Trophoblast cell (in vitro differentiated cells and primary cell): ENCODE measurements around the gene KPNB1.

Experiments used
- DNase-seq, 2 donors: peaks; one replicate each; pipeline ENCODE4 v3.0.0-alpha.2; 2016
- H2AFZ ChIP-seq: 2 replicates; pipeline ENCODE4 v1.6.1; 2013; ENCODE audit warnings: low read length, moderate library complexity, mild to moderate bottlenecking; ENCODE audit not compliant: insufficient read depth, poor library complexity
- H2AK5ac ChIP-seq: 2 replicates; pipeline ENCODE4 v1.6.1; 2013; ENCODE audit warnings: mild to moderate bottlenecking, low read length
- H2BK120ac ChIP-seq: 2 replicates; pipeline ENCODE4 v1.6.1; 2013; ENCODE audit warnings: low read length, mild to moderate bottlenecking, moderate library complexity; ENCODE audit not compliant: insufficient read depth, poor library complexity
- H2BK12ac ChIP-seq: 2 replicates; pipeline ENCODE4 v1.6.1; 2013; ENCODE audit warnings: mild to moderate bottlenecking, low read length, moderate library complexity
- H2BK5ac ChIP-seq: 2 replicates; pipeline ENCODE4 v1.6.1; 2013; ENCODE audit warnings: low read length, low read depth, moderate library complexity, mild to moderate bottlenecking; ENCODE audit not compliant: poor library complexity
- H3K14ac ChIP-seq: 2 replicates; pipeline ENCODE4 v1.6.1; 2013; ENCODE audit warnings: mild to moderate bottlenecking, low read length
- H3K18ac ChIP-seq: 2 replicates; pipeline ENCODE4 v1.6.1; 2013; ENCODE audit warnings: mild to moderate bottlenecking, low read length
- H3K23ac ChIP-seq: 2 replicates; pipeline ENCODE4 v1.6.1; 2013; ENCODE audit warnings: low read length
- H3K27ac ChIP-seq: 2 replicates; pipeline ENCODE4 v1.5.1; 2013; ENCODE audit warnings: low read depth, mild to moderate bottlenecking, inconsistent platforms, low read length, moderate library complexity
- H3K27me3 ChIP-seq: 2 replicates; pipeline ENCODE4 v1.6.1; 2013; ENCODE audit warnings: inconsistent platforms, mild to moderate bottlenecking, low read length, moderate library complexity; ENCODE audit not compliant: insufficient read depth
- H3K36me3 ChIP-seq, 2 experiments: 1 replicate in 1 of 2; 2 replicates in 1 of 2; pipeline ENCODE4 v1.6.1; 2013; ENCODE audit warnings: low read length in 2 of 2, mild to moderate bottlenecking in 2 of 2, moderate library complexity in 1 of 2; ENCODE audit not compliant: insufficient read depth in 2 of 2, control insufficient read depth in 1 of 2
- H3K4ac ChIP-seq: 2 replicates; pipeline ENCODE4 v1.6.1; 2013; ENCODE audit warnings: low read depth, mild to moderate bottlenecking, low read length, moderate library complexity
- H3K4me1 ChIP-seq, 2 experiments: 1 replicate in 1 of 2; 2 replicates in 1 of 2; pipeline ENCODE4 v1.6.1; 2013; ENCODE audit warnings: low read length in 2 of 2, mild to moderate bottlenecking in 2 of 2, moderate library complexity in 1 of 2; ENCODE audit not compliant: insufficient read depth in 2 of 2, control insufficient read depth in 1 of 2
- H3K4me2 ChIP-seq: 2 replicates; pipeline ENCODE4 v1.6.1; 2013; ENCODE audit warnings: inconsistent platforms, mild to moderate bottlenecking, low read length, moderate library complexity
- H3K4me3 ChIP-seq: 2 replicates; pipeline ENCODE4 v1.5.1; 2013; ENCODE audit warnings: mild to moderate bottlenecking, low read depth, low read length, inconsistent platforms
- H3K79me1 ChIP-seq: one replicate; pipeline ENCODE4 v1.6.1; 2013; ENCODE audit warnings: low read length
- H3K79me2 ChIP-seq: 2 replicates; pipeline ENCODE4 v1.6.1; 2013; ENCODE audit warnings: low read length, mild to moderate bottlenecking; ENCODE audit not compliant: control insufficient read depth, insufficient read depth, poor library complexity
- H3K9ac ChIP-seq: 2 replicates; pipeline ENCODE4 v1.6.1; 2013; ENCODE audit warnings: mild to moderate bottlenecking, low read length
- H3K9me3 ChIP-seq: 2 replicates; pipeline ENCODE4 v1.6.1; 2013; ENCODE audit warnings: low read depth, mild to moderate bottlenecking, control low read depth, inconsistent platforms, low read length; ENCODE audit not compliant: insufficient read depth
- H4K12ac ChIP-seq: 2 replicates; pipeline ENCODE4 v1.6.1; 2013; ENCODE audit warnings: low read depth, mild to moderate bottlenecking, low read length, moderate library complexity
- H4K8ac ChIP-seq: 2 replicates; pipeline ENCODE4 v1.6.1; 2013; ENCODE audit warnings: low read depth, mild to moderate bottlenecking, low read length, moderate library complexity
- H4K91ac ChIP-seq: one replicate; pipeline ENCODE4 v1.6.1; 2013; ENCODE audit warnings: low read depth, mild to moderate bottlenecking, low read length, moderate library complexity
- WGBS: extraction: QIAGEN DNeasy Blood & Tissue Kit; methylation state at CpG from one replicate; pipeline ENCODE4 v1.1.7; 2013; ENCODE audit warnings: missing lambda C conversion rate; ENCODE audit not compliant: insufficient read length, insufficient coverage; ENCODE audit errors: extremely low coverage; 5-methylcytosine and 5-hydroxymethylcytosine counted together

KPNB1 gene

GRCh38 chr17:47727704-47728036 lies 78.0 kb downstream of the KPNB1 start:
- no peak overlapping the region for H3K14ac ChIP-seq
- H3K9ac ChIP-seq, result no peak overlapping the region
- no peak overlapping the region for H2AK5ac ChIP-seq
- H3K36me3 ChIP-seq, result no peaks in the 10 kb centered on the region
- no peak overlapping the region for H2BK5ac ChIP-seq
- no peak overlapping the region for H3K4me2 ChIP-seq
- H3K27ac ChIP-seq, result no peak overlapping the region
- peaks cover 9% of the 10 kb centered on the region for H3K27me3 ChIP-seq
- no peak for DNase-seq
- no peak overlapping the region for H4K12ac ChIP-seq
- H2AFZ ChIP-seq, result no peak overlapping the region
- H4K8ac ChIP-seq, result no peak overlapping the region
- H4K91ac ChIP-seq, result no peak overlapping the region
- H3K18ac ChIP-seq, result no peak overlapping the region
- no peak overlapping the region for H2BK12ac ChIP-seq
- whole genome bisulfite sequencing, result no CpG with 5 or more reads among the region's 9 CpGs
- no peak overlapping the region for H2BK120ac ChIP-seq
- no peaks in the 10 kb centered on the region for H3K9me3 ChIP-seq
- H3K4ac ChIP-seq, result no peak overlapping the region
- H3K79me1 ChIP-seq, result no peaks in the 10 kb centered on the region
- H3K4me1 ChIP-seq, result no peaks in the 10 kb centered on the region
- no peak overlapping the region for H3K23ac ChIP-seq
- H3K4me3 ChIP-seq, result no peak overlapping the region
- H3K79me2 ChIP-seq, result no peaks in the 10 kb centered on the region

- Histone ChIP-seq H2BK12ac (no peak overlapping the region), H4K91ac (no peak overlapping the region), H3K79me2 (no peaks in the 10 kb centered on the region), H3K79me1 (no peaks in the 10 kb centered on the region), H3K27ac (no peak overlapping the region), H4K8ac (no peak overlapping the region), H3K23ac (no peak overlapping the region), H2BK5ac (no peak overlapping the region), H3K36me3 (no peaks in the 10 kb centered on the region), H3K18ac (no peak overlapping the region), H3K9ac (no peak overlapping the region), H3K9me3 (no peaks in the 10 kb centered on the region), H3K4ac (no peak overlapping the region), H3K4me3 (no peak overlapping the region), H3K27me3 (peaks cover 15% of the 10 kb centered on the region), H2BK120ac (no peak overlapping the region), H2AK5ac (no peak overlapping the region), H3K14ac (no peak overlapping the region), H4K12ac (no peak overlapping the region), H3K4me1 (no peaks in the 10 kb centered on the region), H3K4me2 (no peak overlapping the region), H2AFZ (no peak overlapping the region)
- WGBS, result no CpG with 5 or more reads among the region's 4 CpGs
- DNase-seq, result no peak
Measured at GRCh38 chr17:47728214-47728877, 78.6 kb downstream of the KPNB1 start.

GRCh38 chr17:47729476-47729875 lies 79.8 kb downstream of the KPNB1 start:
- no peaks in the 10 kb centered on the region for H3K4me1 ChIP-seq
- no peak overlapping the region for H2BK12ac ChIP-seq
- H3K36me3 ChIP-seq, result no peaks in the 10 kb centered on the region
- H2BK5ac ChIP-seq, result no peak overlapping the region
- no peak overlapping the region for H4K8ac ChIP-seq
- no peak overlapping the region for H3K14ac ChIP-seq
- no peaks in the 10 kb centered on the region for H3K9me3 ChIP-seq
- peak overlapping the region; percentile 37 for H3K23ac ChIP-seq
- H4K12ac ChIP-seq, result no peak overlapping the region
- H2AFZ ChIP-seq, result no peak overlapping the region
- H3K9ac ChIP-seq, result no peak overlapping the region
- peaks cover 26% of the 10 kb centered on the region for H3K27me3 ChIP-seq
- H3K79me1 ChIP-seq, result no peaks in the 10 kb centered on the region
- H2BK120ac ChIP-seq, result no peak overlapping the region
- WGBS, result no CpG with 5 or more reads among the region's 8 CpGs
- H3K18ac ChIP-seq, result no peak overlapping the region
- H3K27ac ChIP-seq, result no peak overlapping the region
- no peaks in the 10 kb centered on the region for H3K79me2 ChIP-seq
- no peak overlapping the region for H2AK5ac ChIP-seq
- no peak for DNase-seq
- H3K4me3 ChIP-seq, result no peak overlapping the region
- no peak overlapping the region for H3K4ac ChIP-seq
- no peak overlapping the region for H3K4me2 ChIP-seq
- H4K91ac ChIP-seq, result no peak overlapping the region

- Histone ChIP-seq H3K27ac (no peak overlapping the region), H4K8ac (no peak overlapping the region), H2AK5ac (no peak overlapping the region), H2AFZ (no peak overlapping the region), H3K9ac (no peak overlapping the region), H3K9me3 (peaks cover under 1% of the 10 kb centered on the region), H3K27me3 (peaks cover 35% of the 10 kb centered on the region), H3K23ac (no peak overlapping the region), H3K36me3 (no peaks in the 10 kb centered on the region), H3K79me2 (no peaks in the 10 kb centered on the region), H3K14ac (no peak overlapping the region), H3K4ac (no peak overlapping the region), H3K18ac (no peak overlapping the region), H2BK120ac (no peak overlapping the region), H3K4me3 (no peak overlapping the region), H3K4me2 (no peak overlapping the region), H3K4me1 (no peaks in the 10 kb centered on the region), H2BK5ac (no peak overlapping the region), H2BK12ac (no peak overlapping the region), H4K91ac (no peak overlapping the region), H4K12ac (no peak overlapping the region), H3K79me1 (no peaks in the 10 kb centered on the region)
- WGBS, result no CpG with 5 or more reads among the region's 4 CpGs
- no peak for DNase-seq
Measured at GRCh38 chr17:47730681-47731080, 81.0 kb downstream of the KPNB1 start.
